COLO829 (cell line): ENCODE data around the gene BLMH.

Experiments
- DNase-seq: peaks from one replicate; pipeline ENCODE4 v3.0.0; 2012; ENCODE audit warnings: low spot score

Gene BLMH

DNA sequence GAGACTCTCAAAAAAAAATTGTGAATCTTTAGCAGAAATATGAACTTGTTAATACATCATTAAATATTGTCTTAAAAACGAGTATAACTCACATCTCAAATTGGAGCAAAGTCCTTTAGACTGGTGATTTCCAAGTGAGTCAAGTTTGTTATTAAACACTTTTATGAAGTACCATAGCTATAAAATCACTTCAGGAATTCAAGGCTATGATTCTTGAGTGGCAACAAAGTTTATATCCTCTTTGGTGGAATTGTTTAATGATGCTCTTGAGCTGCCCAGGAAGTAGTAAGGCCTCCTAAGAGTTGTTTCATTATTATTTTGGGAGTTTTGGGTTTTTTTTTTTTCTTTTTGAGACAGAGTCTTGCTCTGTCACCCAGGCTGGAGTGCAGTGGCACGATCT lies 16.7 kb upstream of the BLMH start:
- DNase-seq, result no peak

DNA sequence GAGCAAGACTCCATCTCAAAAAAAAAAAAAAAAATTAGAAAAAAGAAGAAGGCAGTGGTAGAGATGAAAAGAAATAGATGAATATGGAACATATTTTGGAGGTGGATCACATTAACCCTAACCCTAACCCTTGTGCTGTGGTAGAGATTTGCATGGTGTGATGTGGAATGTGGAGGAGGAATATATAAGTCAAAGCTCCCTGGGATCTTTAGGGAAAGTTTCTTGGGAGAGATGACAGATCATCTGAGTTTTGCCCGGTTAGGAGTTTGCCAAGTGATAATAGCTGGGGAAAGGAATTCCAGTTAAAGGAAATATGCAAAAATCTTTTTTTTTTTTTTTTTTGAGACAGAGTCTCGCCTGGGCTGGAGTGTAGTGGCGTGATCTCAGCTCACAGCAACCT lies 13.0 kb upstream of the BLMH start:
- no peak for DNase-seq

DNA sequence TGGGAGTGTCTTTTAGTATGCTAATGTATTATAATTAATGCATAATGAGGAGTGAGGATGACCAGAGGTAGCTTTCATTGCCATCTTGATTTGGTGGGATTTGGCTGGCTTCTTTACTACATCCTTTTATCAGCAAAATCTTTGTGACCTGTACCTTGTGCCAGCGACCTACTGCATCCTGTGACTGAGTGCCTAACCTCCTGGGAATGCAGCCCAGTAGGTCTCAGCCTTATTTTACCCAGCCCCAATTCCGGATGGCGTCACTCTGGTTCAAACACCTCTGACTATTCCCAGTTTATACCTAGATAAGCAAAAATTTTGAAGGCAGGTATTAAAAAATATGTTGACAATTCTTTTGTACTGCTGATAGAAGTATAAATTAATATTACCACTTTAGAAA lies 10.5 kb upstream of the BLMH start:
- DNase-seq, result no peak

DNA sequence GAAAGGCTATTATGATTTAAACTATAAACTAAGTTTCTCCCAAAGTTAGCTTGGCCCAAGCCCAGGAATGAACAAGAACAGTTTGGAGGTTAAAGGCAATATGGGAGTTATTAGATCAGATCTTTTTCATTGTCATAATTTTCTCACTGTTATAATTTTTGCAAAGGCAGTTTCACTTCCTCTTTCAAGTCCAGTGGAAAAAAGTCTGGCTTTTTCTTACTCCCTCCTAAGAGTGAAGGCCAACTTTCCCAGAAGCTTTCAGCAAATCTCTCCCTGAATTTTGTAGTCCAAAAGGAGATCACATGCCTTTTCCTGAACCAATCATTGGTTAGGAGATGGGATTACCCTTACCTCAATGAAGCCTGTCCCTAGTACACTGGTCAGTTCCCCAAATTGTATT lies 9.1 kb upstream of the BLMH start:
- DNase-seq, result no peak

DNA sequence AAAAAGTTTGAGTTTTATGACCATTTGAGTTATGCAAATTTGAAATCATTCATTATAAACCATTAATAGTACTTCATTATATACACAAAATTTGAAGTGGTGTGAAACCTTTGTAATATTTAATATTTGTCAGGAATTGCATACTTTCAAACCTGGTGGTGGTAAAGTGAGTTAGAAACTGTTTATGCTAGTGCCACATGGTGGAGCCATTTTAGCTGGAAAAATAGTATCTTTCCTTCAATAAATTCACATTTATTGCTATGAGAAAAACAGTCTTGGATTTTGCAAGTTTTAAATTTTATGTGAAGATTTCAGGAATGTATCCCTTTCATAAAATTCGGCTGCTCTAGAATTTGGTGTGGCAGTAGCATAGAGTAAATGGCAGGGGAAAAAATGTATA lies 7.3 kb upstream of the BLMH start:
- no peak for DNase-seq

DNA sequence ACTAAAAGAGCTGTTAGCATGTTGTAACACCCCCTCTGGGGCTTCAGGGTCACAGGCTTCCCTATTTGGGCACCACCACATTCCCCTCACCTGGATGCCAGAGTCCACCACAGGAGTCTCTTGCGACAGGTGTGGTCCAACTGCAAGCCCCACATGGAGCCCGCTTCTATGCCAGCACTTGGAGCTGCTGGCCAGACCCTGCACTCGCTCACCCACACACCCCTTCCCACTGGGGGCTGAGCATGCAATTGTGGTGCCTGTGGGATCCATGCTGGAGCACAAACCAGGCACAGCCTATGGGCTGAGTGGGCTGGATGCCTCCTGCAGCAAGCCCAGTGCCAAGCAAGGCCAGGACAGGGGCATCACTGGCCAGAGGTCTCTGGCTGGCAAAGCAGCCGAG lies 6.0 kb upstream of the BLMH start:
- no peak for DNase-seq

DNA sequence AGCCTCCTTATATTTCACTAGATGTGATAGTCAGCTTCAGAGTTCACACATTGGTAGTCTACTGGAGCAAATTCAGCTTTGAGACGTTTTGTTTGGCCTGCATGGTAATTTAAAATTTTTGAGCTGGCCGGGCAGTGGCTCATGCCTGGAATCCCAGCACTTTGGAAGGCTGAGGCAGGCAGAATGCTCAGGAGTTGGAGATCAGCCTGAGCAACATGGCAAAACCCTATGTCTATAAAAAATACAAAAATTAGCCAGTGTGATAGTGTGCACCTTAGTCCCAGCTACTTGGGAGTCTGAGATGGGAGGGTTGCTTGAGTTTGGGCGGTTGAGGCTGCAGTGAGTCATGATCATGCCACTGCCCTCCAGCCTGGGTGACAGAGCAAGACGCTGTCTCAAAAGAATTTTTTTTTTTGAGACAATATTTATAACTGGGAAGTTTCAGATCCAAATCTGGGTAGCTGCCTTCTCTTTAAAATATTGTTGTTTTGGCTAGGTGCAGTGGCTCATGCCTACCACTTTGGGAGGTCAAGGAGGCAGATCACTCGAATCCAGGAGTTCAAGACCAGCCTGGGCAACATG lies 4.8 kb upstream of the BLMH start:
- DNase-seq, result no peak

DNA sequence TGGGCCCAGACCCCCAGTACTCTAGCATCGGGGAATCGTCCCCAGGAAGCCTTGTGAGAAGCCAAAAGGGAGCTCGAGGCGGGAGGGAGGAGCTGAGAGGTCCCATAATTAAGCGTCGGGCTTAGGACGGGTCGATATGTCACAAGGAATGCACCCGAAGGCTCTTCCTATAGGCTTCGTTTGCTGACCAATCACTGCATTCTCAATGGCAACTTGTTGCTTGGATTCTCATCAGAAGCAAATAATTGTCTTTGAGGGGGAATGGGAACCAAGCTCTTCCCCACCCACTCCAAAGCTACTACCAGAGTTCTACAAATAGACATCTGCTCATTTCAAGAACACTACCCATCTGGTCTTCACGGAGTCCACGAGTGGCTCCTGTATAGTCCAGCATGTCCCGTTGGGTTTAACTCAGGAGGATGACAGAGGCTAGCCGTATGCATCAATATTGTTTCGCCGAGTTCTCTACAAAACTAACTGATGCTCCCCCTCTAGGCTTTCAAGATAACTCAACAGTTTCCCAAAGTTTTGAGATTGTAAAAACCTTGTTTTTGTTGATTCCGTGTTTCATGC lies 628 bp upstream of the BLMH start:
- DNase-seq, result no peak

DNA sequence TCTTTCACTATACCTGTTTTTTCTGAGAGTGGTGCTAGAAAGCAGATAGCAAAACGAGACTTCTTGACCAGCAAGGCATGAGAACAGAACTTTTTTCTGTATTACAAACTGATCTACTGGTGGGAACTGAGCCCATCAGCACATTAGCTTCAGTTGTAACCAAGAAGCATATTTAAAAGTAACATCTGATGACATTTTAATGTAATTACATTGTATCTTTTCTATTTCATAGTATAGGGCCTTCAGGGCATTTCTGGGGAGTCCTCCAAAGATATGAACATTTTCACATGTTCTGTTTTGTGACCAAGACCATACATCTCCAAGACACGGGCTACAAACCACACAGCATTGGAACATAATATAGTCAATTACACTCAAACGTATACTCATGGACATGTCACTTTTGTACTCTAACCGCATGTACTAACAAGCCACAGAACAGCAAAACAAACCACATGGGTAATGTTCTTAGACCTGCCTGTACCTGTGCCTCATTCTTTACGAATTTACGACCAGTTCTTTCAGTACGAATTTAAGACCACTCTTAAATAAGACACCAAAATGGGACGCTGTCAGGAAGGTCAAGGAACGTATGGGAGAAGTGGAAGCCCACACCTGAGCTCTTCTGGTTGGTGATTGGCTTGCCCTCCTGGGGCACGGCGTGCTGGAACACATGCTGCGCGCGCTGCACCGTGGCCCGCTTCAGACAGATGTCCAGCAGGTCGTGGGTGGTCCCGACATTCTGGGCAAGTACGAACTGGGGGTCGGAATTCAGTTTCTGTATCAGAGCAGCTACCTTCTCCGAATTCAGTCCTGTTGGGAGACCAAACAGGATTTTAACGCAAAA lies 825 bp downstream of the BLMH start:
- DNase-seq, result peak; percentile 28

DNA sequence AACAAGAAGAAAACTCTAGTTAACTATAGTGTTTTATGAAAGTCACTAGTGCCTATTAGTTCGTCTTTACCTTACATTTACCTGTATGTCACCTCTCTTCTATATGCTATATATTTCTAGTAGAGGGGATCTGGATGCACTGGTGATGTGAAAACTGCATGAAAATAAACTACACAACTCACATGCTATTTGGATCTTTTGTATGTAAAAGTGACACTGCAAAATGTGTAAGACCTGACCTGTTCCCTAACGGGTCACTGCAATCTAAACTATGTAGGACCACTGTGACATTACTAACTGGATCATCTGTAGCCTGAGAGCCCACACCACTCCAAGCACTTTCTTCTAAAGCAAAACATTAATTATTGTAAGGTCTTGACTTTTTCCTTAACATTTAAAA lies 1.7 kb downstream of the BLMH start:
- DNase-seq, result no peak

DNA sequence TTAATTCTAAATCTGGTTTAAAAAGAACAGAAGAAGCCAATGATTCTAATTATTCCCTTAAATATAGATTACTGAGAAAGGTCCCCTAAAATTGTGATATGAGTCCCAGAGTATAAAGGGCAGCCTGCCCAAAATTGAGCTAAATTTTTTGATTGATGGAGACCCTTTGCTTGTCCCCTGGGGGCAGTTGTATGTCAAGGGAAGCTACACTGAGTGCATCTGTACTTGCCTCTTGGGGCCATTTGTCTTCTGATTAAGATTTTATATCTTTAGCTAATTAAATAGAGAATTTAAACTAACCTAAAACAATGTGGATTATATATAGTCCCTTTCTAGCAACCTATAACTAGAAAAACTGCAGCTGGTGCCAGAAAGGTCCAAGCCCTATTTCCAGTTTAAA lies 12.6 kb downstream of the BLMH start:
- DNase-seq, result no peak

DNA sequence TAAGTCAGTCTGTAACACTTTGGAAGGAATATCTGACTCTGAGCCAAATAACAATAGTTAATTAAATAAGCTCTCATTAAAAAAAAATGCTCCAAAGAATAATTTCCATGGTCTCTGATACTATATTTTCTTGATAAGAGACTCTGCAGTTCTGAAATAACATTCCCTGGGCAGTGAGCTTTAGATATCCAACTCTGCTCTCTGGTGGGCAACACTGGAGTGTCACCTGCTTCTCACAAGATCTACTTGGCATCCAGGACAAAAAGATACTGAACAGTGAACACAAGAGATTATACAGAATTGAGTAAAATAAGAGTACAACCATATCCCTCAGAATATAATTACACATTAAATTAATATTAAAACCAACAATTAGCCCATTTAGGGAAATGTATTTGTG lies 13.7 kb downstream of the BLMH start:
- peak; percentile 39 for DNase-seq

DNA sequence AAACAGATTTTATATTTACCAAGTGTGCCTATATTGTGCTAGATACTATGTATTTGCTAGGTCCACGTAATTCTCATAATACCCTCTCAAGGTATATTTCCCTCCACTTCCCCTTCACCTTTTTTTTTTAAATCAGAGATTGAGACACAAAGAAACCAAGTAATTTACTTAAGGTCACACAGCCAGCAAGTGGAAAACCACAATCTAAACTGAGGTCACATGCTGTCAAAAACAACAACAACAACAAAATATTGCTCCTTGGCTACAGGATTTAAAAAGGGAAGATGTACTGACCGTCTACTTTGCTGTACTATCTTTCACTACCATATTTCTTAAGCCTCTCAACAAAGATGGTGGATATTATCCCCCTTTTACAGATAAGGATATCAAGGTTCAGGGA lies 15.8 kb downstream of the BLMH start:
- no peak for DNase-seq

DNA sequence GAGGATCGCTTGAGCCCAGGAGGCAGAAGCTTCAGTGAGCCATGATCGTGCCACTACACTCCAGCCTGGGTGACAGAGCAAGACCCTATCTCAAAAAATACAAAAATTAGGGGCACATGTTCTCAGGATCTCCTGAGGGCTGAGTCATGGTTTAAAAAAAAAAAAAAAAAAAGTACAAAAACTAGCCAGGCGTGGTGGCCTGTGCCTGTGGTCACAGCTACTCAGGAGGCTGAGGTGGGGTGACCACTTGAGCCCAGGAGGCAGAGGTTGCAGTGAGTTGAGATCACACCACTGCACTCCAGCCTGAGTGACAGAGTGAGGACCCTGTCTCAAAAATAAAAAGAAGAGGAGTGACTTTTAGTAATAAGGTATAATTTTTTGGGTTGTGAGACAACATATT lies 16.9 kb downstream of the BLMH start:
- no peak for DNase-seq

DNA sequence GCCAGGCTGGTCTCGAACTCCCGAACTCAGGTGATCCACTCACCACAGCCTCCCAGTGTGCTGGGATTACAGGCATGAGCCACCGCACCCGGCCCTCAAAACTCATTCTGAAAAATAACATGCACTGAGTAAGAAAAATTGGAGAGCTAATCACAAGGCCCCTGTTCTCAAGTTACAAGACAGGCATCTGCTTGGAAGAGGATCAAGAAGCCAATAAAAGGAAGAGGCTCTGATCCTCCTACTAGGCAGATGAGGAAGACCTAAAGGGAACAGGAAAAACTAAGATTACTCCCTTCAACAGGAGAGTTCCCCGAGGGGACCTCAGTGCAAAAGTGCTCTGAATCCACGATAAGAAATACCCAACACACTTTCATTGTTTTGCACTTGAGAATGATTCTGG lies 18.4 kb downstream of the BLMH start:
- DNase-seq, result no peak

DNA sequence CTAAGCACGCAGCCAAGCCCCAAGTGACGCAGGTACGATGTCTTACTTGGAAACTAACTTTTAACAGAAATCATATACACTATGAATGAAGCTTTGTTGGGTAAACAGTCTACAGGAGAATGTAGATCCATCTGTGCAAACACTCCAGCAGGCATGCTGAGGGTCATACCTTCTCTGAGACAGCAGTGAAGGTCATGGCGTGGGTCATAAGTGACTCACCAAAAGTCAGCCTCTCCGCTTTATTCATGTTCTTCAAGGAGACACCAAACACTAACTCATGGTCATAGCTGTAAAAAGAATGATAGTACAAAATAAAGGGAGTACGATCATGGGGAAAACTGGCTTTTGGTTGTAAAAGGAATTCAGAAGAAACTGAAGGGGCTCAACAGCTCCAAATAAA lies 20.6 kb downstream of the BLMH start:
- no peak for DNase-seq

DNA sequence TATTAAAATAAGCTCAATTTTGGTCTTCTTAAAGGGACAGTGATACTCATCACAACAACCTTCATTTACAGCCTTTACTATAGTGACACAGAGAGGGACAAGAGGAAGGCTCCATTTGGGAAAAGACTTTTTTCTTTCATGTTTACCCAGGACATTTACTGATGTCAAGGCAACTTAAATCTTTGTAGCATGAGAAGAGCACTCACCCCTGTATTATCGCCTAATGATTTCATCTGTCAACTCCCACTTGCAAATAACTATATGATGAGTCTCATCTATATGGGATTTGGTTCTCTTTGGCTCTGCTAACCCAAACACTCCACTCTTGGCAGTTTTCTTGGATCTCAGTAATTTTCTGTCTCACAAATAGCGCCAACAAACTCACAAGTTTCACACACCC lies 24.1 kb downstream of the BLMH start:
- no peak for DNase-seq

DNA sequence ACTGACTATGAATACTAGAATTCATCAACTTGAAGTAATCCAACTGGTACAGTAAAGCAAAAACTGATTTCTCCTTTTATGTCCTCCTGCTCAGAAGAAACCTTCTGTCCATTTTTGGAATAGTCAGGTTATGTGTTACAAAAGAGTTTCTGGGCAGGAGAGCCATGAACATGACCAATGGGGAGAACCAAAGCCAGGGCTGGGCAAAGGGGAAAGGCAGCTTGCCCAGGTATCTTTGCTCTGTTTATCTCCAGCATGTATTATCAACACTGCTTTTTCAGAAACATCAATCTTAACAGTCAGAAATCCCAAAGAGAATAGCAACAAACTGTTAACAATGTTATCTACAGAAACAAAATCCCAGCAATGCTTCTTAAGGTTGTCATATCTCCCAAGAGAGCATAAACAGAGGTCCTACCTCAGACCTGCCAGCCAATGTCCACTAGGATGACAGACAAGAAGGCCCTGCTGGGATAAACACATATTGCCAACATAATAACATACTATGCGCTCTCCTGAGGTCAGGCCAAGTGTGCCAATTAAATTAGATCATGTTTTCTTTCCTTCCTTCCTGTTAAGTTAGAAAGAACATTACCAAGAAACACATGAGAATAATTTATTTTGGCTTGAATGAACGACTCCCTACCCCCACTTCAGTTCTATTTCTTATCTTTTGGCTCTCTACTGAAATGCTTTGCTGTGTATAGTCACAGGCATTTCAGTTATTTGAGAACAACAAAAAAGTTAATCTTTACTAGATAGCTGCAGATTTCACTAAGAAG lies 28.0 kb downstream of the BLMH start:
- no peak for DNase-seq

DNA sequence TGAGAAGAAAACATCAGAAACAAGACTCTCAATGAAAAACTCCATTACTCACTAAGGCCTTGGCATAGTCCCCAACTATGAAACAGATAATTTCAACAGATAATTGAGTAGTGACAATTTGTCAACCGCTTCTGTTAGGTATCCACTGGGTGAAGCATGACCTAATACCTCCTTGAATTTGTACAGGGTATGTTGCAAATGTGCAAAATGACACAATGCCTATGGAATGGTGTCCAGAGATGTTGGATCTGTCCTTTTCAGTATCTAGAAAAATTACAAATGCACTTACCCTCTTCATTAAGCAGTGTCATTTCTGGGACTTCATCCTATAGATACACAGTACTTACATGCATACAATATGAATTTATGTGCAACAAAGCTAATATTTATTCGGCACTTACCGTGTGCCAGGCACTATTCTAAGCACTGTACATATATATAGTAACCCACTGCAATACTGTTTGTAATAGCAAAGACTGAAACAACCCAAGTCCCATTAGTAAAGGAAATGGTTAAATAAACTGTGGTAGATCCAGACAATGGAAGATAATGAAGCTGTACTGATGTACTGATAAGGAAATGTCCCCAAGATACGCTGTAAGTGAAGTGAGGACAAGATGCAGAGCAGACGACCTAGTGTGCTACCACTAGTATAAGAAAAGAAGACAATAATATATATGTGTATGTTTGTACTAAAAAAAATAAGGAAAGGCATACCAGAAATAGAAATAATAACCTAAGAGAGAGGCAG lies 34.8 kb downstream of the BLMH start:
- no peak for DNase-seq

DNA sequence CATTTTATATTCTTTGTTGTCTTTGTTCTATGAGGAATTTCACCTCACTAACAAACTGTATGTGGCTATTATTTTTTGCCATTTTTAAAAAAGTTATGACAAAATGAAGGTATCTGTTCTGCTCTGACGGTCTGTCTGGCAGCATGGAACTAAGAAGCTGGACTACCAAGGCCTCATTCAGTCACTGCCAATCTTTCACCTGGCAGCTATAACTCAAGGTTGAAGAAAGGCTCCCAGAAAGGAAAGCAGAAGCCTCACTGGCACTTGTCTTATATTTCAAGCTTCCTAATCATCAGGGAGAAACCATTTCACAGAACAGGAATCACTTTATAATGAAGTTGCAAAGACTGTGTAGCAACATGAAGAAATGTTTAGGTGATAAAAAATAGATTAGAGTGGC lies 37.6 kb downstream of the BLMH start:
- no peak for DNase-seq

DNA sequence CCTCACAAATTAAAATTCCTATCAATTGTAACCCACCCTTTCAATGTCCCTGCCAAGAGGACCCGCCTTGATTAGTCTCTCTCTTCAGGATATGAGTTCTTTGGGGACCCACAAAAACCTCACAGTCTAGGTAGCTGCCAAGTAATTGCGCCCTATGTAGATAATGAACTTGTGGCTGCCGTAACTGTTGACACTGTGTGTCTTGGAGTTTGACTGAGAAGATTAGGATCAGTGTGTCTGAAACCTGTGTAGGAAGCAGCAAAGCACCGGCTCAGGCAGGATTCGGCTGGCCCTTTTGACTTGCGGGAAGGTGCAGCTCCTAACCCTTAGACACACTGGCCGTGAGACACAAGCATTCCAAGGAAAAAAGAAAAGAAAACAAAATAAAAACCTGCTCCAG lies 38.4 kb downstream of the BLMH start:
- DNase-seq, result no peak

DNA sequence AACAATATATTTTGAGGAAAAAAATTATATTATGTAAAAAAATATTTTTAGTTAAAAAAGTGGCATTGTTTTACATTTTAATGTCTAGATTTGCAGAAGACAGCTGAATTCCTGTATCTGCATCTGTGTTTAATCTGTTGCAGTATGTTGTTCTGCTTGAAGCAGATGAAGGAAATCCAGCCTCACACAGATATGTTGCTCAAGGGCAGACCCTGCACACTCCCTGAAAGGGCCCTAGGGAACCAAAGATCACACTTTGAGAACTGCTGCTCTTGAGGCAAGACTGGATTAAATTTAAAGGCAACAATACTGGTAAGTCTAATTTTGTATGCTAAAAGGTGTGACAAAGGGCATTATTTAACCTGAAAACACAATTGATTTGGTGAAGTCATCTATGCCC lies 39.8 kb downstream of the BLMH start:
- no peak for DNase-seq
